Astrocyte of the spinal cord (primary cell): Measurements from ENCODE around the gene GUCA1A.

Source experiments
- DNase-seq: peaks from one replicate; pipeline ENCODE4 v3.0.0; 2011; ENCODE audit warnings: low read depth, low spot score
- H3K4me3 ChIP-seq: 2 replicates; pipeline ENCODE4 v1.5.1; 2011; ENCODE audit warnings: low read depth, mild to moderate bottlenecking, low read length, moderate library complexity
- CTCF ChIP-seq: IDR thresholded peaks from 2 replicates; pipeline ENCODE4 v1.5.1; 2012; ENCODE audit warnings: low read depth, mild to moderate bottlenecking, low read length, inconsistent platforms
- in situ Hi-C: cut with HindIII; loops from 2 replicates; pipeline ENCODE4 v1.10.0; 2017; ENCODE audit warnings: low sequenced_read_pairs

Gene GUCA1A

GRCh38 chr6:42173101-42173500, at the start of gene GUCA1A:
GUCA1A (plus strand) TSS chr6:42173364; CDS start chr6:42173614, 250 bp downstream.
- no peak within 1 kb of the TSS for H3K4me3 ChIP-seq
- in situ Hi-C loops = no loop called here

GRCh38 chr6:42123379-42124103, 49.6 kb upstream of the GUCA1A start:
- in situ Hi-C loops = no loop called here
- no peak for TF ChIP-seq CTCF
- no peak overlapping the region for H3K4me3 ChIP-seq
- DNase-seq = no peak

More at GRCh38 chr6:42173101-42173500, at the start of gene GUCA1A:
- no peak for DNase-seq
- TF ChIP-seq CTCF = no peak

GRCh38 chr6:42124223-42124836, 48.8 kb upstream of the GUCA1A start:
- no peak overlapping the region for H3K4me3 ChIP-seq
- no peak for DNase-seq
- TF ChIP-seq CTCF = no peak
- in situ Hi-C loops = no loop called here

- in situ Hi-C loops = no loop called here
- DNase-seq = no peak
- H3K4me3 ChIP-seq = no peak overlapping the region
- TF ChIP-seq CTCF = no peak
Measured at GRCh38 chr6:42125231-42125630, 47.9 kb upstream of the GUCA1A start.

GRCh38 chr6:42125663-42126062, 47.5 kb upstream of the GUCA1A start:
- no peak overlapping the region for H3K4me3 ChIP-seq
- TF ChIP-seq CTCF = no peak
- in situ Hi-C loops = no loop called here
- DNase-seq = no peak

GRCh38 chr6:42128460-42129359, 44.5 kb upstream of the GUCA1A start:
- TF ChIP-seq CTCF = no peak
- in situ Hi-C loops = no loop called here
- no peak overlapping the region for H3K4me3 ChIP-seq
- no peak for DNase-seq
